HG03045 (cell line): Measurements from ENCODE around the gene SELP.

ENCODE experiments used
- ATAC-seq: cut with Tn5 transposase; IDR thresholded peaks from one replicate; pipeline ENCODE4 v1.9.1; 2021; ENCODE audit warnings: mild to moderate bottlenecking, moderate library complexity; ENCODE audit not compliant: unreplicated experiment

Gene SELP

DNA sequence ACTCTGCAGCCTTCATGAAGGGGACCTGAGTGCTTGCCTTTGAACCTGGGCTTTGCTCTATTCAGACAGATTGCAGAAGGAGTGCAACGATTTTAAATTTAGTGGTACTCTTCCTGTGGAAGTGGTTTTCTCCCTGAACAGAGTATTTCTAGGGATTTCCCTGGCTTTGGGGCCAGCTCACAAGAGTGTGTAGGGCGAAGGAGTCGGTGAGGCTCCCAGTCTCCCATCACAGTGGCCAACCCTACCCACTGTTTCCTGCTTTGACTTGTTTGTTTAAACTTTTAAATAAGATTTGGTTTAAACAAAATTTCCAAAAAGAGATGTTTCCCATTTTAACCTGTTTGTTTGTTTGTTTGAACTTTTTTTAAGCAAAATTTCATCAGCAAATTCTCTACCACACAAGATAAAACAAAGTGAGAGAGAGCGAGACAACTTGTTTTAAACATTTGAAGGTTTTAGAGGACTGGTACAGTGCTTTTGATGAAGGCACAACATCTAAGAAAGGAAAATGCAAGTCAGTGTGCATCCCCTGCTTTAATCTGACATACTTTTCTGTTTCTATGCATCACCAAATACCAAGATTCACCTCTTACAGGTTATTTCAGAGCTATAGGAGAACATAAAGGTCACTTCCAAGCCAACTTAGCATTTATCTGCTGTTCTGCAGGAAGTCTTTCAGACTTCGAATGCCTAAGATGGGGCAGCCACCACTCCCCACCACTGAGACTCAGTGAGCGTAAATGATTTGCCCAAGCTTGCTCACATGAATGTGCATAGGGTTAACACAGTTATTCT is 6.6 kb downstream of the SELP start:
- ATAC-seq: no peak

DNA sequence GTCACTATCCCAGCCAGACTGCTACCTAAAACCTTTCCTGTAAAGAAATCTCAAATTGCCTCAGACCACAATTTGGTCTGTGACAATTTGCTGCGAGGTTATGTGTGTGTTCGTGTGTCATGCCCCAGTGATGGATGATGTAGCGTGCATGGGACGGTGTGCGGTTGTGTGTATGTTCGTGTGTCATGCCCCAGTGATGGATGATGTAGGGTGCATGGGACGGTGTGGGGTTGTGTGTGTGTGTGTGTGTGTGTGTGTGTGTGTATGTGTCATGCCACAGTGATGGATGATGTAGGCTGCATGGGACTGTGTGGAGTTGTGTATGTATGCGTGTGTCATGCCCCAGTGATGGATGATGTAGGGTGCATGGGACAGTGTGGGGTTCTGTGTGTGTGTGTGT is 9.4 kb downstream of the SELP start:
- ATAC-seq: no peak

DNA sequence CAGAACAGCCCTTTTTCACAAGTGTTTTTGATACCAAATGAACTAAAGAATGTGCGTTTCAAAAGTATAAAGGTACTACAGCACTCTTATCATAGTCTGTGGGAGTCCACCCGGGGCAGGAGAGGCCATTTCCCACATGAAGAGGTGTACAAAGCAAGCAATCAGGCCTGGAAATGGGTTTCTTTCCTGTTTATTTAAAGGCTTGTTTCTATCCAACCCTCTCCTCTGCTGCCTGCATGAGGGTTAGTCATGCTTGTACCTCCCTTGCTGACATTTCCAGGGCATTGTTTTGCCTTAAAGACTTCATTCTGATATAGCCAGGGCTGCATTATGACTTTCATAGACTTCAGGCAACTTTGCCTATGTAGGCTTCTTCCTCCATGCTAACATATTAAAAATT is 11.6 kb downstream of the SELP start:
- no peak for ATAC-seq

DNA sequence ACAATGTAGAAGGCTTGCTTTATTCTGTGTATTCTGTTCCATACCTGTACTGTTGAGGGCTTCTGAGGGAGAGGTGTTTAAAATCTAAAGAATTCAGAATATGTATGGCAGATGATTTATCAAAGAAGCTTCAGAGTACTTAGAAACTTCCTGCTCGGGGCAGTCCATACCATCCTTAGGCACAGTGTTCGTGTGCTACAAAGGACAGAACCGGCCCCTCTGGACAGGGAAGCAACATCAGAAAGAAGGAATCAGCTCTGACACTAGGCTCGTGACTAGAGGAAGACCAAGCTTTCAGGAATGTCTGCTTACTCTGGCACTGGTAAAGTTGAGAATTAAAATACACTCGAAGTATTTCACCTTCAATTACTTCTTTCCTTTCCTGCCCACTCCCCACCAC is 14.1 kb downstream of the SELP start:
- no peak for ATAC-seq

DNA sequence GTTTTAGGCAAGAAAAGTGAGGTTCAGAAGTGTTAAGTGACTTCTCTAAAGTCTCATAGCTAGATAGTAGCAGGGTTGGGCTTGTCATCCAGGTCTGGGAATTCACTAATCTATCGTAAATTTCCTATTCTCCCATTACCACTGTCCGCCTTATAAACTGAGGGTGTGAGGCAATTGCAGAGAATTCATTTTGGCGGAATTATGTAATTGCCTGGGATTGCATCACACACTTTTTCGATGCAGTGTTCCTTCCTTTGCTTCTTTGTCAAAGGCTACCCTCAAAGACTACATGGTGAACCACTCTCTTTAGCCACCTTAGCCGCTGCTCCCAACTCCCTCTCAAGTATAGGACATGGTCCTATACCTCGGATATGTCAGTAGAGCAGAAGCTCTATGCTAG is 19.1 kb downstream of the SELP start:
- no peak for ATAC-seq

DNA sequence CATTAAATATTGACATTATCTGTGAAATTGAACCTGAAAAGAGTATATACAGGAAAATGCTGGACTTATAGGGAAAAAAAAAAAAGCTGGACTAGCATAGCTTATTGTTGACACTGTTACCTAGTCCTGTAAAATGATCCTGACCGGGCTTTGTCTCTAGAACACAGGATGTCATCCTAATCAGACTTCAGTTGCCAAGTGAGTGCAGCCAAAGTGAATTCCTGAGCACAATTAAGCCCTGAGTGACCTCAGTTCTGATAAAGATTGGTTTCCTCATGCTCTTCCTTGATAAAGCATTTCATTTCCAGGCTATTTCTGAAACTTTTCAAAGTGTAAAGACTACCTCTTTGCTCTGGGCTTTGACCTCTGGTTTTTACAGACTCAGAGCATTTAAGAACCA is 19.8 kb downstream of the SELP start:
- no peak for ATAC-seq

DNA sequence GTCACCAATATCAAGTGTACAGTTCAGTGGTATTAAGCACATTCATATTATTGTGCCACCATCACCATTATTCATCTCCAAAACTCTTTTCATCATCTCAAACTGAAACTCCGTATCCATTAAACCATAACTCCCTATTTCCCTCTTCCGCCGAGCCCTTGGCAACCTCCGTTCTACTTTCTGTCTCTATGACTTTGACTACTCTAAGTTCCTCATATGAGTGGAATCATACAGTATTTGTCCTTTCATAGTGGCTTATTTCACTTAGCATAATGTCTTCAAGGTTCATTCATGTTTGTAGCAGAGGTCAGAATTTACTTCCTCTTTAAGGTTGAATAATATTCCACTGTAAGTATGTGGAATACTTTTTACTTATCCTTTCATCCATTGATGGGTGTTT is 21.7 kb downstream of the SELP start:
- ATAC-seq: no peak

DNA sequence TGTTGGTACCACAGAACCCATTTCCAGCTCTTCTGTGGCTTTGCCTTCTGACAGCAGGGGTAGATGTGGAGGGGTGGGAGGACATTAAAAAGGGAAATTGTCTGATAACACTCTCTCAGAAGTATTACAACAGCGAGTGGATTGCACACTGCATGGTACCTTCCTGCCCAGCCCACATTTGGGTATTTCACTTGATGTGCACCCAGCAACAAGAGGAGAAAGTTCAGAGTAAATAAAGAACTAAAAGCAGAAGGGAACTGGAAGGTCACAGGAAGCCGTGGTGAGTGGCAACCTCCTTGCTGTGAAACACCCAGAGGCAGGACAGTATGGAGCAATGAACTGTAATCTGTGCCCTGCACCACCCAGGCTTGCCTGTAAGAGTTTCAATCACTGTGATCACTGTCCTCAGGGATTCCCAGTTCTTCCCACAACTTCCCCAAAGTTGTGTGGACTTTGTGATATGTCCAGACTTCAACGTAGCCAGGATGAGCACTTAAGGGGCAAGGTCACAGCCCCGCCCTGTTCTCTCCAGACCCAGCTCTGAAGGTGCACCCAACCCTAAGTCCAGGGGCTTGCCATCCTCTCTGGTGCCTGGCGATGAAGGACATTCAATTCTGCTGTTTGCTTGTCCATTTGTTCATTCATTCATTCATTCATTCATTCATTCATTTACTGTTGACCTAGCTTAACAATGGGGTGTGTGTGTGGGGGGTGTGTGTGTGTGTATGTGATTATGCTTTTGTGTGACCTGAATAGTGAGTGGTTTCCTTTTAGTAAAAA is 25.0 kb downstream of the SELP start:
- no peak for ATAC-seq

DNA sequence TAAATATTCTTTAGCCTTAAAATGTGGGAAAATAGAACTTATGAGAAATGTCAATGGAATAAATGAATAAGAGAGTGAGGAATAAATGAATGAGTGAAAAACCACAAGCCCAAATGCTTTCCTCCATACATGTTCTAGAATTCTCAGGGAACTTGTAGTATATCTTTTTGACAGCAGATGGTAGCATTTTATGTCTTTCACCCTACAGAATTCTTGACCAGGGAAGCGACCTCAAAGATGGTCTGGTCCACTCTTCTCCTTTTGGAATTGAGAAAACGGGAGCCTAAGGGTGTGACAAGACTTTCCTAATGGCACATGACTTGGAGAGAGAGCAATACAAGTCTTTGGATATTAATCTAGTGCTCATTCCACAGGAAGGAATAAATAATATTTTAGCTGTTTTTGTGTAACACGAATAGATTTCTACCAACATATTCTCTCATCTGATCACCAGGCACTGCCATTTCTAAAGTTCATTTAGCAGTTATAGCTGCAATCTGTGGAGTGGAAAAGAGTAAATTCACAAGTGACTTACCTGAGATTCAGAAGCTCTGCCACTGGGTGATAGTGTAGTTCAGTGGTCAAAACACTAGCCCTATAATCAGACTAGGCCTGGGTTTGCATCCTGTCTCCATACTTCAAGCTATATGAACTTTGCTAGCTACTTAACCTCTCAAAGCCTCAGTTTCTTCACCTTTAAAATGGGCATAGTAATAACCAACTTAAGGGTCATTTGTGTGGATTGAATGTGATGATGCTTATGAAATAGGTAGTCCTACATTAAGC is 28.6 kb downstream of the SELP start:
- ATAC-seq: no peak

DNA sequence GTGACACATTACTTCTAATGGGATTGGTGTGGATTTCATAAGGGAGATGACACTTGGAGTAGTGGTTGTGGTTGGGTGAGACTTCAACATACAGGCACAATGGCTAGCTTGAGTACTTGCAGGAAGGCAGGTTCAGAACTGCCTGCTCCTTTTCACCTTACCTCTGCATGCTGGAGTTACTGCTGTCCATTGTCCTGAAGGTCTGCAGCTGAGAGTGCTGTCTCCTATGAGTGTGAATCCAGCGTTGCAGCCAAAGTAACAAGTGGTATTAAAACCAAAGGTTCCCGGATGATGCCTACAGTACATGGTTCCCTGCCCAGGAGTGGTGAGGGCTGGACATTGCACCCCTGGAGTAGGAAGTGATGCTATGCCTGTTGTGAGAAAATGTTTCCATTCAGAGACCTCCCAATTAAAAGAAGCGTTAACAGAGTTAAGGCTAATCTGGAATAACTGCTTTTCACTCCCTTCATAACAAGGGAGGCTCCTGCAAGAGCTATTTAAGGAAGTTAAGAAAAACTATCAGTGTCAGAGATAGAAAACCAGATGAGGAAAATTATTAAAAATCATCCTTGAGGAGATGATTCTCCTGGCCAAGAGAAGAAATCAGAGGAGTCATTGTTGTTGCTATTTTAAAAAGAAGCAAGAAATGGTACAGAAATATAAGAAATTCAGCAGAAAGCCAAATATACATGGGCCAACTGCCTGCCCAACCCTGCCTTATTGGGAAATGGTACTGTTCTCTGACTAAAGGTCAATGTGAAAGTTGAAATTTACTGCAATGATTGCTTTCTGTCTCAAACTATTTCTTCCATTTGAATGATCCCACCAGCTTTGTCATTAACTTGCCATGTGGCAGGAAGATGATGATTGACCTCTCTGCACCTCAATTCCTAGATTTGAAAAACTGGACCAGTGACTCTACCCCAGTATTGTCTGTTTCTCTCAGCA is 33.9 kb downstream of the SELP start:
- no peak for ATAC-seq

DNA sequence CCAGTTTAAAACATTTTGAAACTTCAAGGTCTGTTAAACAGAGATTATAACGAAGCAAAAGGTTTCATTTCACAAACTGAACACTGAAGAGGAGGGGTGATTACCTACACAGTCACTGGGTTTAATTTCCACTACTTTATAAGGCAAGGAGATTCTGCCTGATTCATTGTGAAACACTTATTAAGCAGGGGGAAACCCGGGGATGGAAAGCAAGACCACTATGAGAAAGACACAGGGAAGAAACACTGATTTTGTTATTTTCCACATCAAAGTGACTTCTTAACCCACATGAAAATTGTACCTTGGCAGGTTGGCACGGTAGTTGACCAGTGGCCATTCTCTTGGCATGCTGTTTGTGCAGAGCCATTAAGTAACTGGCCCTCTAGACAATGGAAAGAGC is 35.5 kb downstream of the SELP start:
- no peak for ATAC-seq

DNA sequence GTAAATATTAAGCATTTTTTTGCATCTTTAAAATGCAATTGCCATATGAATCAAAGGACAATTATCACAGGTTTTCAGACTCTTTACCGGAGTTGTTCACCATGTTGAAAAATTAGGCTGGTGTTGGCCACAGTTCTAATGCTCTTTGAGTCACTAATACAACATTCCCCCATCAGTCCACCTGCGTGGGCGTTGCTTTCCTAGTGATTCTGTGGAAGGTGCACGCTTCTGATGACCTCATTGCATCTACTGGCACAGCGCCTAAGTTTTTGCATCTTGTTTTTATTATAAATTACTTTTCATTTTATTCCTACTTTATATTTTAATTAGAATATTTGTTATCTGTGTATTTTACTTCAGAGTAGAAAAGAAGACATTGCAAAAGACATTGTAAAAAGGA is 39.0 kb downstream of the SELP start:
- ATAC-seq: no peak

DNA sequence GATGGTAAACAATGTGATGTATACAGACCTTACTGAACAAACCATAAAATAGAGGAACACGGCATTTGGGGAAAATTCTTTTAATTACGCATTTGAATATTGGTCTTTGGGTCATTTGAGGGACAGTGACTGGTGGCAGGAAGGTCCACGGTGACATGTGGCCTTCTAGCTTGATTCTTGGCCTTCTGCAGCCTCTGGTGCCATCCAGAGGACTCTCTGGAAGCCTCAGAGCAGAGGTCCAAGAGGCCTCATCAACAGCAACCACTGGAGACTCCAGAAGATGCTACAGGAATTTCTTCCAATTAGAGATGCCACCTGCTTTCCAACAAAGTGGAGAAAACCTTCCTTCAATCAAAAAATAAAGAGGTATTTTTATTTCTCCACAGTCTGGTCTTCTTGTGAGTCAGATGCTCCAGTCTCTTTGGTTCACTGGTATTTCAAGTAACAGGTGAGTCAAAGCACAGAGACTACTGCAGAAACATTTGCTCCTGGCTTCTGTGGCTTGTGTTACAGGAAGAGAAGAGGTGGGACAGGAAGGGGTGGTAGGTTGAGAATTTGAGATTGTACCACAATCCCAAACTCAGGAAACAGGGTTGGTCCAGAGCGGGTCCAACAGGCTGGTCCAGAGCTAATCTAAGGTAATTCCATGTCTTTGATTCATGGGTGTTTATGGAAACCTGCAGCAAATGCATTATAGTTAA is 41.0 kb downstream of the SELP start:
- no peak for ATAC-seq

DNA sequence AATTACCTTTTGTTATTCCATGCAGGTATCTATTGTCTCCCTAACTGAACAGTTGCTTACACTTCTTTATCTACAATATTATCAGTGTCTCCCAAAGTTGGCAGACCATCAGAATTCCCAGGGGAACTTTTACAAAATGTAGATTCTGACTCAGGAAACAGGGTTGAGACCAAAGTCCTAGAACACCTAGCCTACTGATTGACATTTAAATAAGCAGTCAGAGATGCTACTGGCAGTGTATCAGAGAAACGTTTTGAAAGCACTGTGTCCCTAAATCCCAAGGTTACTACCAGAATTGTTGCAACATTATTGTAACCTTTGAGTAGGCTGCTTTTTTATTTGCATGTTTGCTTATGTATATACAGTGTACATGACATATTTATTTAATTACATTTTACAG is 41.8 kb downstream of the SELP start:
- ATAC-seq: no peak

DNA sequence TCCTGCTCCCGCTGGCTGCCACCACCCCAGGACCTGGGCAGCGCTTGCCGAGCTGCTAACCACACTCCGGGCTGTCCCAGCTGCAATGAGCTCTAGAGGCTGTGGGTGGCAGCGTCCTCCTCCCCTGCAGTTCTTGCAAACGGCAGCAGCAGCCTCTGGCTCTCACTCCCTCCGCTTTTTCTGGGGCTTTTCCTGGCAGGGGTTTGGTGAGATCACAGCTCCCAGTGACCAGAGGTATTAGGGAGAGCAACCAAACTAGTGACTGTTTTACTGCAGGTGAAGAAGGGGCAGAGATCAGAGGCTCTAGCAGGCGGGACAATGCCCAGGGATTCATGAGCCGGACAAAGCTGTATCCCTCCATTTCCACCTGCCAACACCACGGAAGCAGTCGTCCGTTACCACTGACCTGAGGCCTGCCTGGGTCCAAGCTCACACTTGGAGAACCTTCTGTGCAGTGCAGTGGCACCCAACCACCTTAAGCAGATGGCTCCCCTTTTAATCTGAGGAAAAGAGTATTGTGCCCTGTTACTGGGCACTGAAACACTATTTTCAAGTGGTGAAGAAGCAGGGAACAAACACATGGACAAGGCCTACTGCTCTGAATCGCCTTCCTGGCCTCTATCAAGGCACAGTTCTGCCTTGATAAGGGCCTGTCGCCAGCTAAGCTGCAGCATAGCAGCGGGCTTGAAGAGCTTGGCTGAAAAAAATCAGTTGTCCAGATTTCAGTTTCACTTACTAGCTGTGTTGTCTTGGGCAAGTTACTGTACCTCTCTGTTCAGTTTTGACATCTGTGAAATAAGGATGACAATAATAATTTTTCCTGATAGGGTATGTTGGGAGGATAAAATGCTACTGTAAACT is 43.3 kb downstream of the SELP start, which contains the start of gene F5:
TSS of gene F5 (minus strand) at position 87 of the 861 bp plus-strand sequence. CDS start 95 bp downstream, outside the sequence.
- ATAC-seq: peak; percentile 95

DNA sequence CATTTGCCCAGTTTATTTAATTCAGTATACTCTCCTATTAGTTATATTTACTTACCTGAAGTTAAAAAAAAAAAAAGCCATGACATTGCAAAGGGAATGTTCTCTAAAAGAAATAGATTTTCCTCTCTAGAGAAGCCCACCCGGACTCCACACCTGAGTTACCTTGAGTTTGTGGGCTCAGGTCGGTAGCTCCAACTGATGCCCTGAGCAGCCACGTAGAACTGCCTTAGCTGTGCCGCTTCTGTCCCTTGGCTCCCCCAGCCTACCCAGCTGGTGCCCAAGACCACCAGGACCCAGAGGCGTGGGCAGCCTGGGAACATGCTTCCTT is 43.9 kb downstream of the SELP start:
- peak; percentile 14 for ATAC-seq

DNA sequence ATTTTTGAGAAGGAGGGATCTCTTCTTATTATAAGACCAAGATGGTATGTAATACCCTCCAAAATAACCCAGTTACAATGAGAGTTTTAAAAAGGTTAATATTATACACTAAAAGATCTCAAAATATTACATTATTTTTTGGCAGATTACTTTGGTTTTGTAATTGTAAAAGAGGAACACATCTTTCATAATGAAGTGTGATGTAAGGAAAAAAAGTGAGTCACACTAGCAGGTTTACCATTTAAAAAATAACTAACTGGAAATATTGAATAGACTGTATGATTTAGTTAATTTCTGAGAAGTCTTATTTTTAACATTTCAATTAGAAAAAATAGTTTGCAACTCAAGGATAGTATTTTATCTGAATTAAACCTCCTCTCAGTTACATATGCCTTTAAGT is 44.7 kb downstream of the SELP start:
- no peak for ATAC-seq

DNA sequence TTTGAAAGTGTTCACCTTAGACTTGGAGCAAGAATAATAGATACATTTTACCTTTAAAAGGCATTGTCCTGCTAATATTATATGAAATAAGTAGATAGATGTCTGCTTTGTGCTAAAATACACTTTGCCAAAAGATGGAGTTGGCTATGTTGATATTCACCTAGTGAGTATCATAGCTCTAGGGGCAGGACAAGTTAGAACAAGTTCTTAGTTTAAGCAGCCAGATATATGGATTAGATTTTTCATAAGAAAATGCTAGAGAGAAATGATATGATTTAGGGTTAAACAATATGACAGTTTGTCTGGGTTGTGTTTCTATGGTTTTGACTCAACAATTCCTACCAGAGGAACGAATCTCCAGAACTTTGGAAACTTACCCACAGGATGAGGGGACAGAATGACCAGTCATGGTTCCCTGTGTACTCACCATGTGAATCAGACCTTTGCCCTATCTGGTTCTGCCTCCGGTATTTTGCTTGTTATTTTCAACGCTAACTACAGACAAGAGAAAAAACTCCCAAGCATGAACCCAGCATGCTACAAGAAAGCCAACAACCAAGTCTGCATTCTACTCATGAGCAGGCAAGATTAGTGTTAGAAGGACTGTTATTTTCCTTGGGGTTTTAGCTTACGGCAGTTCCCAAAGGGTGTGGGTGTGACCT is 45.3 kb downstream of the SELP start:
- ATAC-seq: no peak
